K562 (cell line): Measurements from ENCODE around the gene TEDDM1.

ENCODE experiments used
- EGR1 ChIP-seq: fragments of 450-650 bp; conservative IDR thresholded peaks from 2 replicates; pipeline ENCODE4 v1.6.1; 2017; ENCODE audit warnings: mild to moderate bottlenecking
- EP400 ChIP-seq: fragments of 450-650 bp; IDR thresholded peaks from 2 replicates; pipeline ENCODE4 v1.6.1; 2017; ENCODE audit warnings: antibody characterized with exemption, mild to moderate bottlenecking, moderate library complexity
- EZH2 ChIP-seq: IDR thresholded peaks from 2 replicates; pipeline ENCODE4 v1.6.1; 2012; ENCODE audit warnings: low read depth, mild to moderate bottlenecking, inconsistent platforms, low read length, borderline replicate concordance
- HMGN3 ChIP-seq: IDR thresholded peaks from 2 replicates; pipeline ENCODE4 v1.6.1; 2011; ENCODE audit warnings: borderline replicate concordance, low read depth, mild to moderate bottlenecking, mixed read lengths, low read length; ENCODE audit not compliant: insufficient read length; ENCODE audit errors: extremely low read depth
- SLC30A9 ChIP-seq: fragments of 250-450 bp; sonication (Bioruptor Pico); IDR thresholded peaks from 2 replicates; pipeline ENCODE4 v1.8.0; 2022; ENCODE audit warnings: mild to moderate bottlenecking, moderate library complexity
- SUPT5H ChIP-seq: fragments of 450-650 bp; IDR thresholded peaks from 2 replicates; pipeline ENCODE4 v1.6.1; 2016
- TGIF2 ChIP-seq: sonication (generic); formaldehyde crosslinking; IDR thresholded peaks from 2 replicates; pipeline ENCODE4 v1.8.1; 2022; ENCODE audit warnings: mild to moderate bottlenecking, missing genetic modification reagents, moderate library complexity
- TSC22D4 ChIP-seq: fragments of 450-650 bp; IDR thresholded peaks from 2 replicates; pipeline ENCODE4 v1.6.1; 2016; ENCODE audit warnings: missing genetic modification characterization, missing biosample characterization, control low read depth
- TF ChIP-seq, protein P1 (sequence below): sonication (generic); formaldehyde crosslinking; IDR thresholded peaks from 2 replicates; pipeline ENCODE4 v1.8.1; 2023; ENCODE audit warnings: mild to moderate bottlenecking, missing genetic modification reagents
- TF ChIP-seq, protein P2 (sequence below), 3 experiments: IDR thresholded peaks in 2 of 3; conservative IDR thresholded peaks in 1 of 3; 2 replicates each; pipeline ENCODE4 v1.5.1; 2011 to 2012; ENCODE audit warnings: low read length in 3 of 3, mild to moderate bottlenecking in 3 of 3, control low read depth in 2 of 3, improper control_type of control experiment in 1 of 3, inconsistent platforms in 1 of 3, low read depth in 1 of 3, mixed read lengths in 1 of 3, moderate library complexity in 1 of 3; ENCODE audit not compliant: insufficient read depth in 2 of 3
- TF ChIP-seq, protein P3 (sequence below): fragments of 450-650 bp; IDR thresholded peaks from 2 replicates; pipeline ENCODE4 v1.6.1; 2016; ENCODE audit warnings: borderline replicate concordance
- TF ChIP-seq, protein P4 (sequence below): sonication (generic); formaldehyde crosslinking; IDR thresholded peaks from 2 replicates; pipeline ENCODE4 v1.8.0; 2022; ENCODE audit warnings: mild to moderate bottlenecking, missing genetic modification reagents

DNA sequence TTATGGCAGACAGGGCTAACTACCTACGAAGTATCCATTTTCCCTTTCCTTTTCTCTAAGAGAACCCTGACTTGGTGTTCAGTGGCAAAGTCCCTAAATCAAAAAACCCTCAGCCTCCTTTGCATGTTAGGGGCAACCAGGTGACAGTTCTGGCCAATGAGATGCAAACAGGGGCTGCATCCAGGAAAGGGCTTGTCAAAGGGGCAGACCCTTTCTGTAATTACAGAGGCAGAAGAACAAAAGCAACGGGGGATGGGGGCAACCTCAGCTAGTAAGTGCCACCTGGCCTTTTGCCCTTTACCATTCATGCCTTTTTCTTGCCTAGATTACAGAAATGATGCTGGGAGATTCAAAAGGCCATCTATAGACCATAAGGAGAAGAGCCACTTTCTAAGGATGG lies 43.3 kb downstream of the TEDDM1 start:
- TF ChIP-seq, protein P1, sequence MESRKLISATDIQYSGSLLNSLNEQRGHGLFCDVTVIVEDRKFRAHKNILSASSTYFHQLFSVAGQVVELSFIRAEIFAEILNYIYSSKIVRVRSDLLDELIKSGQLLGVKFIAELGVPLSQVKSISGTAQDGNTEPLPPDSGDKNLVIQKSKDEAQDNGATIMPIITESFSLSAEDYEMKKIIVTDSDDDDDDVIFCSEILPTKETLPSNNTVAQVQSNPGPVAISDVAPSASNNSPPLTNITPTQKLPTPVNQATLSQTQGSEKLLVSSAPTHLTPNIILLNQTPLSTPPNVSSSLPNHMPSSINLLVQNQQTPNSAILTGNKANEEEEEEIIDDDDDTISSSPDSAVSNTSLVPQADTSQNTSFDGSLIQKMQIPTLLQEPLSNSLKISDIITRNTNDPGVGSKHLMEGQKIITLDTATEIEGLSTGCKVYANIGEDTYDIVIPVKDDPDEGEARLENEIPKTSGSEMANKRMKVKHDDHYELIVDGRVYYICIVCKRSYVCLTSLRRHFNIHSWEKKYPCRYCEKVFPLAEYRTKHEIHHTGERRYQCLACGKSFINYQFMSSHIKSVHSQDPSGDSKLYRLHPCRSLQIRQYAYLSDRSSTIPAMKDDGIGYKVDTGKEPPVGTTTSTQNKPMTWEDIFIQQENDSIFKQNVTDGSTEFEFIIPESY (CRISPR knock-in tag) = no peak
- TF ChIP-seq, protein P2, sequence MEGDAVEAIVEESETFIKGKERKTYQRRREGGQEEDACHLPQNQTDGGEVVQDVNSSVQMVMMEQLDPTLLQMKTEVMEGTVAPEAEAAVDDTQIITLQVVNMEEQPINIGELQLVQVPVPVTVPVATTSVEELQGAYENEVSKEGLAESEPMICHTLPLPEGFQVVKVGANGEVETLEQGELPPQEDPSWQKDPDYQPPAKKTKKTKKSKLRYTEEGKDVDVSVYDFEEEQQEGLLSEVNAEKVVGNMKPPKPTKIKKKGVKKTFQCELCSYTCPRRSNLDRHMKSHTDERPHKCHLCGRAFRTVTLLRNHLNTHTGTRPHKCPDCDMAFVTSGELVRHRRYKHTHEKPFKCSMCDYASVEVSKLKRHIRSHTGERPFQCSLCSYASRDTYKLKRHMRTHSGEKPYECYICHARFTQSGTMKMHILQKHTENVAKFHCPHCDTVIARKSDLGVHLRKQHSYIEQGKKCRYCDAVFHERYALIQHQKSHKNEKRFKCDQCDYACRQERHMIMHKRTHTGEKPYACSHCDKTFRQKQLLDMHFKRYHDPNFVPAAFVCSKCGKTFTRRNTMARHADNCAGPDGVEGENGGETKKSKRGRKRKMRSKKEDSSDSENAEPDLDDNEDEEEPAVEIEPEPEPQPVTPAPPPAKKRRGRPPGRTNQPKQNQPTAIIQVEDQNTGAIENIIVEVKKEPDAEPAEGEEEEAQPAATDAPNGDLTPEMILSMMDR (IDR thresholded peaks at IDR 0.05 in 2 of 3, conservative IDR thresholded peaks at IDR 0.05 in 1 of 3; ENCODE audit: insufficient read depth in 2 of 3, low read depth in 1 of 3, low read length in 3 of 3) = no peak
- TF ChIP-seq TGIF2 = no peak
- no peak for TF ChIP-seq EGR1
- TF ChIP-seq SLC30A9 (CRISPR knock-in tag) = no peak
- TF ChIP-seq SUPT5H = no peak
- TF ChIP-seq EP400 = no peak
- TF ChIP-seq HMGN3 = no peak
- TF ChIP-seq TSC22D4 (tag) = no peak
- no peak for TF ChIP-seq EZH2
- TF ChIP-seq, protein P3, sequence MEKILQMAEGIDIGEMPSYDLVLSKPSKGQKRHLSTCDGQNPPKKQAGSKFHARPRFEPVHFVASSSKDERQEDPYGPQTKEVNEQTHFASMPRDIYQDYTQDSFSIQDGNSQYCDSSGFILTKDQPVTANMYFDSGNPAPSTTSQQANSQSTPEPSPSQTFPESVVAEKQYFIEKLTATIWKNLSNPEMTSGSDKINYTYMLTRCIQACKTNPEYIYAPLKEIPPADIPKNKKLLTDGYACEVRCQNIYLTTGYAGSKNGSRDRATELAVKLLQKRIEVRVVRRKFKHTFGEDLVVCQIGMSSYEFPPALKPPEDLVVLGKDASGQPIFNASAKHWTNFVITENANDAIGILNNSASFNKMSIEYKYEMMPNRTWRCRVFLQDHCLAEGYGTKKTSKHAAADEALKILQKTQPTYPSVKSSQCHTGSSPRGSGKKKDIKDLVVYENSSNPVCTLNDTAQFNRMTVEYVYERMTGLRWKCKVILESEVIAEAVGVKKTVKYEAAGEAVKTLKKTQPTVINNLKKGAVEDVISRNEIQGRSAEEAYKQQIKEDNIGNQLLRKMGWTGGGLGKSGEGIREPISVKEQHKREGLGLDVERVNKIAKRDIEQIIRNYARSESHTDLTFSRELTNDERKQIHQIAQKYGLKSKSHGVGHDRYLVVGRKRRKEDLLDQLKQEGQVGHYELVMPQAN = no peak
- TF ChIP-seq, protein P4, sequence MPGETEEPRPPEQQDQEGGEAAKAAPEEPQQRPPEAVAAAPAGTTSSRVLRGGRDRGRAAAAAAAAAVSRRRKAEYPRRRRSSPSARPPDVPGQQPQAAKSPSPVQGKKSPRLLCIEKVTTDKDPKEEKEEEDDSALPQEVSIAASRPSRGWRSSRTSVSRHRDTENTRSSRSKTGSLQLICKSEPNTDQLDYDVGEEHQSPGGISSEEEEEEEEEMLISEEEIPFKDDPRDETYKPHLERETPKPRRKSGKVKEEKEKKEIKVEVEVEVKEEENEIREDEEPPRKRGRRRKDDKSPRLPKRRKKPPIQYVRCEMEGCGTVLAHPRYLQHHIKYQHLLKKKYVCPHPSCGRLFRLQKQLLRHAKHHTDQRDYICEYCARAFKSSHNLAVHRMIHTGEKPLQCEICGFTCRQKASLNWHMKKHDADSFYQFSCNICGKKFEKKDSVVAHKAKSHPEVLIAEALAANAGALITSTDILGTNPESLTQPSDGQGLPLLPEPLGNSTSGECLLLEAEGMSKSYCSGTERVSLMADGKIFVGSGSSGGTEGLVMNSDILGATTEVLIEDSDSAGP (CRISPR knock-in tag) = no peak
